GM12865 (cell line): ENCODE measurements around the gene CHD2.

Experiments
- DNase-seq: peaks from one replicate; pipeline ENCODE4 v3.0.0; 2010; ENCODE audit warnings: low read depth
- H3K4me3 ChIP-seq: 2 replicates; pipeline ENCODE4 v1.5.1; 2011; ENCODE audit warnings: mild to moderate bottlenecking, low read depth, low read length, control low read depth
- CTCF ChIP-seq: IDR thresholded peaks from 2 replicates; pipeline ENCODE4 v1.5.1; 2011; ENCODE audit warnings: low read length, control low read depth, low read depth, inconsistent platforms; ENCODE audit not compliant: insufficient read depth; ENCODE audit errors: missing control alignments

The CHD2 gene

GRCh38 chr15:92924216-92924615, 24.1 kb downstream of the CHD2 start:
- no peak for DNase-seq
- no peak for TF ChIP-seq CTCF
- H3K4me3 ChIP-seq, result no peak overlapping the region

GRCh38 chr15:92925454-92925853, 25.3 kb downstream of the CHD2 start:
- H3K4me3 ChIP-seq, result no peak overlapping the region
- no peak for TF ChIP-seq CTCF
- DNase-seq, result no peak

- DNase-seq, result no peak
- no peak for TF ChIP-seq CTCF
- no peak overlapping the region for H3K4me3 ChIP-seq
These were observed 28.2 kb downstream of the CHD2 start for GRCh38 chr15:92928225-92928750.

- DNase-seq, result no peak
- no peak for TF ChIP-seq CTCF
- H3K4me3 ChIP-seq, result no peak overlapping the region
These were observed 28.9 kb downstream of the CHD2 start for GRCh38 chr15:92929002-92929401.

- no peak for DNase-seq
- TF ChIP-seq CTCF, result no peak
- H3K4me3 ChIP-seq, result no peak overlapping the region
These were observed 30.0 kb downstream of the CHD2 start for GRCh38 chr15:92930054-92930621.

GRCh38 chr15:92930776-92931175, 30.7 kb downstream of the CHD2 start:
- no peak for DNase-seq
- no peak overlapping the region for H3K4me3 ChIP-seq
- no peak for TF ChIP-seq CTCF
